ENCODE data around the gene SPTBN5. TPM values are rescaled to one million over a fixed set of nuclear protein-coding genes. Genes with fewer than 3 reads are reported as not detected.

SPTBN5 gene
- total RNA-seq, 2 donors from 2014 or later, result 0.71 to 1.3 TPM

DNA sequence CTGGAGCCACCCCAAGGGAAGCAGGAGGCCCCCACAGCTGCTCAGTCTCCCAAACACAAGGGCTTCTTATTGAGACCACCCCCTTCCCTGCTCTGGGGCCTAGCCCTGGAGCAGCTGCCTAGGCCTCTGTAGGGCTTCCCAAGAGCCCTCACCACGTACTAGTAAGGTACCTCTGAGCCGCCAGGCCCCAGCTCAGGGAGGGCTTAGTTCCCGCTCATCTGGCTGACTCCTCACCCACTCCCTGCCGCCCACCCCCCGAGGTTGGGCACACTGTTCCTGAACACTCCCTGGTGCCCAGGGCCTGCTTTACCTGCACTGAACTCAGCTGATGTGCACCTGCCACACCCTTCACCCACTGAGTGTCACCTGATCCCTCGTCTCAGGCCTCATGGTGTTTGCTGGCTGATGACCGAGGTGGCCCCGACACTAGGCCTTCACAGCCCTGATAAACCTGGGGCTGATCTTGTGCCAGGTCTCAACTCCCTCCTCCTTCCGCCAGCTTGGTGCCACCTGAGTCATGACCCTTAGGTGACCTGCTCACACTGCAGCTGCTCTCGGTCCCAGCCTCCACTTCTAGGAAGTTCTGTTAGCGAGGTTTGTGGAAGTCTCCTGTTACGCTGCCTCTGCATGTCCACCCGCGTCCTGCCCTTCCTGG, 18.0 kb upstream of the SPTBN5 start:
- intact Hi-C loops (cut with DNase I), result no loop called here
- no peak for DNase-seq (ENCODE audit: low spot score)

DNA sequence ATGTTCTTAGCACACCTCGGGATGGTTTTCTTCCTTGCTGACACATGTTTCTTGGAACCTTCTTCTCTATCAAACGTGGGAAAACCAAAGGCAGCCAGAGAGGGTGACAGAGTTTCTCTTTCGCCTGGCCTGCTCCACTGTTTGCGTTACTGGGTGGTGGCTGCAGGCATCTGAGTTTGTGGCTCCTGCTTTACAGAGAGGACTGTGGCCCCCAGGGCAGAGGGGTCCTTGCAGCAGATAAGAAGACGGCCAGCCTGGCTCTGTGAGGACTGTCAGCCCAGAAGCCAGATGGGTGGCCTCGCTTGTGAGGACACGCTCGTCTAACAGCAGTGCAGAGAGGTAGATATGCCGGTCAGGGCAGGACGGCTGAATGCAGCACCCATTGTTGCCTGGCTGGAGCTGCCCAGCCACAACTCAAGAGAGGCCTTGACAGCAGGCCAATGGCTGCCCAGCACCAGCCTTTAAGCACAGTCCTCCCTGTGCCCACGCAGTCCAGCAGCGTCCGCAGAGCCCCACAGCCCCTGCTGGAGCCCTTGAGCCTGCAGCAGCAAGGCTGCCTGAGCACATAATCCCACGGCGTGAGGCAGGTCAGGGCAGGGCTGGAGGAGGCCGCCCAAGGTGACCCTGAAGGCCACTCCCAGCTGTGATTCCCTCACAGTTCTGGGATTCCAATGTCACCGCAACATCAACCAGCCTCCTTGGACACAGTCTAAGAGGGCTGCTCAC, 15.0 kb upstream of the SPTBN5 start:
- no peak for DNase-seq (ENCODE audit: low spot score)
- intact Hi-C loops (cut with DNase I), result loop anchor here in 1 of 2 donors (10.0 kb wide), 1 partner anchor 134 kb away; the partner anchor contains the start of gene MAPKBP1

DNA sequence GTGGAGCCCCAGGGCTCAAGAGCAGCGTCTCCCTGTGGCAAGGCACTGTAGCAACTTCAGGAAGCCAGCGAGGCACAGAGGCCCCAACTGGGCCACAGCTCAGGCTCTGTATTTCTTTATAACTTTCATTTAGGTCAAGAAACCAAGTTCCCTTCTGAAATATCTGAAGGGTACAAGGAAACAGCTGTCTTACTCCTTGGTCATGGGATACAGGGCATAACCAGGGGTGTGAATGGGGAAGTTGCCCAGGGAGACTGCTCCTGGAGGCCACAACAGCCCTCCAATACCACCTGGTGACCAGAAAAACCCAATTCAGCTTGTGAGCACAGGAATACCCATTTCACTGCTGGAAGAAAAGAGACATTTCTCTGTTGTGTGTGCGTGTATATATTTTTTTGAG, 13.3 kb upstream of the SPTBN5 start:
- intact Hi-C loops (cut with DNase I), result loop anchor here in 1 of 2 donors (10.0 kb wide), 1 partner anchor 132 kb away; the partner anchor contains the start of gene MAPKBP1

DNA sequence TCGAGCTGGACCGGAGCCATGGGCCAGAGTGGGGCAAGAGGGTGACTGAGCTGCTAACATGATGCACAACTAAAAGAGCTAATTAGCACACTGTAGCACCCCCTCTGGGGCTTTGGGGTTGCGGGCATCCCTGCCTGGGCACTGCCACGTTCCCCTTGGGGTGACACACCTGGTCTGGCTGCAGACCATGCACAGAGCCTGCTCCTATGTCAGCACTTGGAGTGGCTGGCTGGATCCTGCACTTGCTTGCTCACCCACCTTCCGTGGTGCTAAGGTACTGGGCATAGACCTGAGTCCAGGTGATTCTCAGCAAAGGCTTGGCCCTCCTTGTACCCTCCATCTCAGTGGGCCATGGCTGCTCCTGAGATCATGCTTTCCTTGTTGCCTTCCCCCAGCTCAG, 12.8 kb upstream of the SPTBN5 start:
- intact Hi-C loops (cut with DNase I), result loop anchor here in 1 of 2 donors (10.0 kb wide), 1 partner anchor 132 kb away; the partner anchor contains the start of gene MAPKBP1
- DNase-seq (ENCODE audit: low spot score), result no peak

More for the DNA sequence above, 13.3 kb upstream of the SPTBN5 start:
- DNase-seq (ENCODE audit: low spot score), result no peak

DNA sequence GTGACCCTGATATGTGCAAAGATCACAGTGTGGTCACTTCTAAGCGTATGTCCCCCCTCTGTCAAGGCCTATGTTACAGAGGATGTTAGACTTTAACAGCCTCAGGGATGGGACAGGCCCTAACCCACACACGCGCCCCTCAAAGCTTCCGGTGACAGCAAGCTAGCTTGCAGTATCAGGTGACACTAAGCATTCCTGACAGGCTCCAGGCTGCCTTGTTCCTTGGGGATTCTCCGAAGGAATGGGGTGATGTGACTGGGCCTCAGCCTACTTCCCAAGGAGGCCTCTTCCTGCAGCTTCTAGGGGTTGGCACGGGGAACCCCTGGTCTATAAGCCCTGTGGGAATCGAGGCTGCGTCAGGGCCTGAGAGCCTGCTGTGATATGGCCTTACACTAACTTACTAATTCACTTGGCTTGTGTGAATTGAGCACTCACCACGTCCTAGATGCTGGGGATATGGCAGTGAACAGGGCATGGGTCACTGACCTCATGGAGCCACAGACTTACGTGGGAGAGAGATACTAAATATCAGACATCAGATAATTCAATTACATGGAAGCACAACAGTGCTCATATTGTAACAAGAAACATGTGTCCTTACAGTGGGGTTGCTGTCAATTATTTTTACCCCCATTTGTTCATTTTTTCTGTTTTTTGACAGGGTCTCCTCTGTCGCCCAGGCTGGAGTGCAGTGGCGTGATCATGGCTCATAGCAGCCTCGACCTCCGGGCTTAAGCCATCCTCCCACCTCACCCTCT, 11.4 kb upstream of the SPTBN5 start:
- intact Hi-C loops (cut with DNase I), result loop anchor here in 1 of 2 donors (10.0 kb wide), 1 partner anchor 130 kb away; the partner anchor contains the start of gene MAPKBP1

DNA sequence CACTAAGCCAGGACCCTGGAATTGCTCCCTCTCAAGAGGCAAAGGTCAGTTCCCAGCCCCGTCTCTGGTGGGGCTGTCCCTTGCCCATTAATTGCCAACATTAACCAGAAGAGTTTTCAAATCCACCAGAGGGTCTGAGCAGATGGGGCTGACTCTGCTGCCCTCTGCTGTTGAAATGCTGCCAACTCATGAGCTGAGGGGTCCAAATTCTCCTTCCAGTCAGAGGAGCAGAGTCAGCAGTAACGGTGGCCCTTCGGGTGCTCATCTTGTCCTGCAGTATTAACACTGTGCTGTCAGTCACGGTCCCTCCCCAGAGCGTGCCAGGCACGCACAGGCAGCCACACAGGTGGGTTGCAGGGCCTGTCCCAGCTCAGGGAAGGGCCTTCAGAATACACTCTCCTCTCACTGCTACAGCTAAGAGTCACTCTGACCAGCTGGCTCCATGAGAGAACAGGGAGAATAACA, 10.7 kb upstream of the SPTBN5 start:
- intact Hi-C loops (cut with DNase I), result loop anchor here in 1 of 2 donors (10.0 kb wide), 1 partner anchor 130 kb away; the partner anchor contains the start of gene MAPKBP1
- no peak for DNase-seq (ENCODE audit: low spot score)

More for the DNA sequence above, 11.4 kb upstream of the SPTBN5 start:
- DNase-seq (ENCODE audit: low spot score), result no peak

DNA sequence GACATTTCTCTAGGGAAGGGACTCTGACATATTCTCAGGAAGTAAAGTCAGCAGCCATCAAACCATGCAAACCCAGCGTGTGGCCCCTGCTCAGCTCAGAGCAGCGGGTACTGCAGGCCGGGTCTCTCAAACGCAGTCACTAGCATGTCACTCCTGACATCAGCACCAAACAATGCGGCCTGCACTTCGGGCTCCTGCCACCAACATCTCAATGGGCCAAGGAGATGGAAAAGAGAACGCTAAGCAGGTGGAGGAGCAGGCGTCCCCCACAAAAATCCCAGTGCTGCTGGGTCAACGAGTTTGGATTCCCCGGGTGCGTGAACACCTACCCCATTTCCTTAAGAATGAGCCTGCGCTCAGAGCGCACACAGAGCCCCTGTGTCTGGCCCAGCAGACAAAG, 9.9 kb upstream of the SPTBN5 start:
- no peak for DNase-seq (ENCODE audit: low spot score)
- intact Hi-C loops (cut with DNase I), result loop anchor here in 1 of 2 donors (10.0 kb wide), 1 partner anchor 129 kb away; the partner anchor contains the start of gene MAPKBP1

DNA sequence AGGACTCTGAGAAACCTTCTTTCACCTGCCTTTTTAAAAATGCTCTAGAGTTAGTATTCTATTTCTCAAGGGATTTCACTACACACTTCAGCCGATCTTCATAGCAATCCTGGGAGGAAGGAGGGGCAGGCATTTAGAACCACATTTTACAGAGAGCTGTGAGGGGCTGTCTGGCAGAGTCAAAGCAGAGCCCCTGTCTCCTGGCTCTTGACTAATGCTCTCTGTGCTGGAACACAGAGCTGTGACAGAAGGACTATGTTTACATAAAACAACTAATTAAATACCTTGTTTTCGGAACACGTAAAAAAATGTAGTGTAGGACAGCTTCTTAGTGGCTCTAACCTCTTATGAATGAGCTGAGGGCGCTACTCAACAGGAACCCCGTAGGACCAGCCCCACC, 7.6 kb upstream of the SPTBN5 start:
- no peak for DNase-seq (ENCODE audit: low spot score)
- intact Hi-C loops (cut with DNase I), result loop anchor here in 1 of 2 donors (10.0 kb wide), 1 partner anchor 127 kb away; the partner anchor contains the start of gene MAPKBP1

DNA sequence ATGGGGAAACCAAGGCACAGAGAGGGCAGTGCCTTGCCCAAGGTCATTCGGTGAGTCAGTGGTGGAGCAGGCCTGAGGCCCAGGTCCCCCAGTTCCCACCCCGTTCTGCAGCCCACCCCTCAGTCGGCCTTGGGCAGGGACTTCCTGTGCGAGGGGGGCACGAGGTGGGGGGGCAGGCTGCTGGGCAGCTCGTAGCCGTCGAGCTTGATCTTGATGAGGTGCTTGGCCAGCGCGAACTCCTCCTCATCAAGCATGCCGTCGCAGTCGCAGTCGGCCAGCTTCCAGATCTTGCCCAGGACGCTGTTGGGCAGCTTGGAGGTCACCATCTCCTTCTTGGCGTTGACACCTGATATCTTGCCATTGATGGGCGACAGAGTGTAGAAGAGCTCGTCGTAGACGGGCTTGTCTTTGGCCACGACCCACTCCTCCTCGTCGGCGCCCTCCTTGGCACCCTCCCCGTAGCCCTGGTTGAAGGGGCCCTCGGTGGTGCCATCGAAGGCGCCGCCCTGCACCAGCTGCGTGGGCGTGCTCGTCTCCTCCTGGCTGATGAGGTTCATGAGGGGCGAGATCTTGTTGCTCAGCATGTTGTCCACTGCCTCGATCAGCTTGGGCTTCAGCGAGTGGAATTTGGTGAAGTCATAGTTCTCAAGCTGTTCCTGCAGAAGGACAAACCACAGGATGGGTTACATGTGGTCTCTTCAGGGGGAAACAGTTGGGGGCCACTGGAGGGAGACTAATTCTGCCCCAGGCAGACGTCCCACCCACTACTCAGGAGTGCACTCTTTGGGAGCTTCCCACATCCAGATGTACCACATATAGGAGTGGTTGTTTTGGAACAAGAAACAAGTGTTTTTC, 6.9 kb upstream of the SPTBN5 start:
- intact Hi-C loops (cut with DNase I), result loop anchor here in 1 of 2 donors (10.0 kb wide), 1 partner anchor 126 kb away; the partner anchor contains the start of gene MAPKBP1
- no peak for DNase-seq (ENCODE audit: low spot score)

DNA sequence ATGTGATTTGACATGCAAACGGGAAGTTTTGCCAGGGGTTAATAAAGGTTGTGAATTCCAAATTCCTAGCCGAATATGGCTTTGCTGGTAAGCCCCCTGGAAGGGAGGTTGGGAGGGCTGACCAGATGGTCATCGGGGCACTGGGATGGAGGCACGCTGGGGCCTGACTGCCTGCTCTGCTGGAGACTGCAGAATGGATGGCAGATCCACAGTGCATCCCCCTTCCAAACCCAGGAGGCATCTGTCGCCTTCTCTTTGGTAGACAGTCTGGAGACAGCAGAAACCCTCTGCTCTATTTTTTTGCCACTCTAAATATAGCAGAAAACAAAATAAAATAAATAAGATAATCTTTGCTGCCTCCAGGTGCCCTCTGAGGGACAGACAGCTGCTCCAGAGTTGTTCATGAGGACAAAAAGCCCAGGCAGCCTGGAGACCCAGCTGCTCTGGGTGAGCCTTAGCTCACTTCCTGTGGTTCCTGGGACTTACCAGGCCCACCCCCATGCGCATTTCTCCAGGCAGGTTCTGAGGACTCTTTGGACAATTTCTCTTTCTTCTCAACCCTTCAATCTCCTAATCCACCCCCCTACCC, 6.1 kb upstream of the SPTBN5 start:
- intact Hi-C loops (cut with DNase I), result loop anchor here (2.0 to 10.0 kb wide), 3 partner anchors 49 to 1195 kb away; partner anchors contain the start of gene MAPKBP1 (in 1 of the 2)
- DNase-seq (ENCODE audit: low spot score), result no peak

DNA sequence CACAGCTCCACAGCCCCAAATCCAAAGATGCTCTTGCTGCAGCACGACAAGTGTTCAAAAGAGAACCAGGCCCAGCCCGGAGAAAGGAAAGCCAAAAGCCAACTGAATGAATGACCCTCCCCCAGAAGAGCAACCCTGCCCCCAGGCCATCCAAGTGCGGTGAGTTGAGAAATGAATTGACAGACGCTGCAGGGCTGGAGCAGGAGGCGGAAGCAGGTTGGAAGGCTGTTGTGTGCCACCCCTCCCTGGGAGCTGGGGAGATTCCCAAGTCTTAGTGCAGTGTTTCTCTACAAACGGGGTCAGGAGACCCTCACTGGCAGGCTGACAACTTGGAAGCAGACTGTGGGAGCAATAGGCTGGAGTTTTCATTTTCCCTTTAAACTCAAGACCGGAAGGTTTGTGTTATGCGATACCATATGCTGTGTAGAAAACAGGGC, 3.5 kb upstream of the SPTBN5 start:
- intact Hi-C loops (cut with DNase I), result loop anchor here in 1 of 2 donors (10.0 kb wide), 1 partner anchor 1193 kb away; no protein-coding TSS in a partner anchor
- no peak for DNase-seq (ENCODE audit: low spot score)

DNA sequence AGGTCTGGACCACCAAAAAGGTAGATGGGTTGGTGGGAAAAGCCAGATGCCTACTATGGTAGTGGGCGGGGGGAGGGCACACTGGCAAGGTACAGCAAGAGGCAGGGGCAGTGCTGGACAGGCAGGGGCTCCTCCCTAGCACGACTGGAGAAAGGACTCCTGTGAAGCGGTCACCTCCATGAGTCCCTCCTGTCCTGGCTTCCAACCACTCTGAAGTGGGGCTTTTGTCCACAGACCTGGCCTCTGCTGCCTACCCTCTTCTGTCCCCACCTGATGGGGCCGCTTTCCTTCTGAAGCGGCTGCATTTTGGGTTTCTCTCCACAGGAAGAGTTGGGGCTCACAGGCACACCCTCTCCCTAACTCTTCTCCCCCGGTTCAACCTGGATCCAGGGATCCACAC, 2.7 kb upstream of the SPTBN5 start:
- DNase-seq (ENCODE audit: low spot score), result no peak
- intact Hi-C loops (cut with DNase I), result loop anchor here in 1 of 2 donors (10.0 kb wide), 1 partner anchor 1192 kb away; no protein-coding TSS in a partner anchor

DNA sequence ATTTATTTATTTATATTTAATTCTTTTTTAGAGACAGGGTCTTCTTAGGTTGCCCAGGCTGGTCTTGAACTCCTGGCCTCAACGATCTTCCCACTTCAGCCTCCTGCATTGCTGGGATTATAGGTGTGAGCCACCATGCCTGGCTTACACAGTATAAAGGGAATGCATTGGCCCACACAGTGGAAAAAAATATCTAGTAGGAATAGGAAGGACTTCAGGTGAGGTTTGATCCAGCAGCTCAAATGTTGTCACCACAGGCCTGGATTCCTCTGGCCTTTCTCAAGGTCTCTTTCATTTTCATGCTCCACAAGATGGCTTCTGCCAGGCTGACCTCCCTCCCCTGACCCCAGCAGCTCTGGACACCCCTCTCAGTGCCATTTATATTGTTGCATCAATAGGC, 2.1 kb upstream of the SPTBN5 start:
- intact Hi-C loops (cut with DNase I), result loop anchor here in 1 of 2 donors (10.0 kb wide), 1 partner anchor 1191 kb away; no protein-coding TSS in a partner anchor

DNA sequence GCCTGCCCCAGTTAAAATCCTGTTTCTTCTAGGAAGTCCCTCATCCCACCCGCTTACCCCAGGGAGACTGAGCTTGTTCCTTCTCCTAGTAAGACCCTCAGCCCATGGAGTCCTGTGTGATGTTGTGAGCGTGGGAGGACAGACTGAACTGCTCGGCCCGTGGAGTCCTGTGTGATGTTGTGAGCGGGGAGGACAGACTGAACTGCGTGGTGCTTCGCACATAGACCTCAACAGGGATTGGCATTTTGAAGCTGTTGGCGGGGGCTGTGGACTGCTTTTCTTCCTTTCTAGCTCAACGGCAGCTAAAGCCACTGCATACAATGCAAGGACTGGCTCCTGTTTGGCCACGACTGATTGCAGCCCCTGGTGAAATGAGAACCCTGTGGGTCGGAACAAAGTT, 1.6 kb upstream of the SPTBN5 start:
- intact Hi-C loops (cut with DNase I), result loop anchor here in 1 of 2 donors (10.0 kb wide), 1 partner anchor 1191 kb away; no protein-coding TSS in a partner anchor
- no peak for DNase-seq (ENCODE audit: low spot score)

More for the DNA sequence above, 2.1 kb upstream of the SPTBN5 start:
- DNase-seq (ENCODE audit: low spot score), result no peak

DNA sequence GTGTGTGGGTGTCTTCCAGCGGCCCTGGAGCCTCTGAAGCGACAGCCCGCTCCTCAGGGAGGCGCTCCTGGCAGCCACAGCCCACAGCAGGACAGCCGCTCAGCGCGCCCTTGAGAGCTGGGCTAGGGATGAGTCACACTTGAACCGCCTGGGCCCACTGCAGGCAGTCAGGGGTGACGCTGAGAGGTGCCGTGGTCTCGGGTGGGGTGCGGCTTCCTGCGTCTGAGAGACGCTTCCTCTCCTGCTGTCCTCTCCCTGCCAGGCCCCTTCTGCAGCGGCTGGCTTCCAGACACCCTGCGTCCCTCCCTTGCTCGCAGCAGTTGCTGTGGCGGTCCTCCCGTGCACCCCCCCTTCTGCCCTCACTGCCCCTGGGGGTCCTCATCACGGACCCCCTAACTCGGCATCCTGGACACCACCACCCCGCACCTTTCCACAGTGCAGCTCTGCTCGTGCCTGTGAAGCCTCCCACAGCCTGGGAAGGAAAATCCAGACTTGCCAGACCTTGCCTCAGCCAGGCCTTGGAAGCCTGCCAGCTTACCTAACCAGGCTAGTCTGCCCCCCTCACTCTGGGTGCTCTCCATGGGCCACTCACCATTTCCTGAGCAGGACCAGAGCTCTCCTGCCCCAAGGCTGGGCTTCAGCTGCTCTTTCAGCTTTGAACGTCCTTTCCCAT, 1.1 kb upstream of the SPTBN5 start:
- DNase-seq (ENCODE audit: low spot score), result peak; percentile 93
- intact Hi-C loops (cut with DNase I), result loop anchor here in 1 of 2 donors (10.0 kb wide), 1 partner anchor 1190 kb away; no protein-coding TSS in a partner anchor

DNA sequence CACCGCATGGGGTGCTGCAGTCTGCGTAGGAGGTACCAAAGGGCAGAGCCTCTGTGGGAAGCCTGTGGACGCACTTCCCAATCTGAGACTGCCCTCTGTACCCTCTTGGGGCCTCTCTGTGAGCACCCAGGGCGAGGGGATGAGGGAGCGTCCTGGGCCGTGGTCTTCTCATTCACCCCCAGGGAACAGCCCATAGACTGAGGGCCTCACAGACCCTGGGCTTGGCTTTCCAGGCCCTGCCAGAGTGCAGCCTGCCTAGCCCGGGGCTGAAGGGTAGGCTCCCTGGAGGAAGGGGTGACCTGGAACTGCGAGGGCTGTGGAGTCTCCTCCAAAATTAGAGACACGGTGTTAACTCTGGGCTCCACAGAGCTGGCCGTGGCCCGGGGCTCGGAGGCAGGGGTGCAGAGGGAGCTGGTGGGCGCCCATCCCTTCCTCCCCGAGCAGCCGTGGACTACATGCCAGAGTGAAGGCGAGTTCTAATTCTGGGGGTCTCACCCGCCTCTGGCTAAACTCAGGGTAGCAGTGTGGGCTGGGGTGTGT, 468 bp upstream of the SPTBN5 start:
- DNase-seq (ENCODE audit: low spot score), result no peak
- intact Hi-C loops (cut with DNase I), result loop anchor here in 1 of 2 donors (10.0 kb wide), 1 partner anchor 1190 kb away; no protein-coding TSS in a partner anchor

Data from posterior vena cava (tissue), 2 donors.